GM13977 (cell line): ENCODE measurements around the gene ADCY9.

Experiments used
- DNase-seq: peaks from one replicate; pipeline ENCODE4 v3.0.0; 2012; ENCODE audit warnings: low spot score
- CTCF ChIP-seq: IDR thresholded peaks from 2 replicates; pipeline ENCODE4 v1.5.1; 2012; ENCODE audit warnings: mild to moderate bottlenecking, control low read depth; ENCODE audit not compliant: insufficient read depth; ENCODE audit errors: extremely low read depth, missing control alignments
- in situ Hi-C: fragments of 300-500 bp; cut with MboI; formaldehyde crosslinking; loops from one replicate; pipeline ENCODE4 v1.12.0; 2022; ENCODE audit warnings: low sequenced_read_pairs, low pct_unique_long_range_greater_than_20kb, mixed read lengths, inconsistent platforms; ENCODE audit not compliant: unreplicated experiment

ADCY9 gene

GRCh38 chr16:4034963-4035362, 81.3 kb downstream of the ADCY9 start:
- DNase-seq, result no peak
- no peak for TF ChIP-seq CTCF
- in situ Hi-C loops, result no loop called here

- no peak for DNase-seq
- in situ Hi-C loops, result no loop called here
- TF ChIP-seq CTCF, result no peak
These were observed 82.3 kb downstream of the ADCY9 start for GRCh38 chr16:4033951-4034350.

GRCh38 chr16:4032768-4033167, 83.5 kb downstream of the ADCY9 start:
- TF ChIP-seq CTCF, result no peak
- in situ Hi-C loops, result no loop called here
- peak; percentile 34 for DNase-seq

GRCh38 chr16:4028144-4028543, 88.1 kb downstream of the ADCY9 start:
- in situ Hi-C loops, result no loop called here
- no peak for DNase-seq
- TF ChIP-seq CTCF, result no peak

- no peak for TF ChIP-seq CTCF
- no peak for DNase-seq
- in situ Hi-C loops, result no loop called here
These were observed 89.4 kb downstream of the ADCY9 start for GRCh38 chr16:4026854-4027253.

GRCh38 chr16:4025428-4025827, 90.8 kb downstream of the ADCY9 start:
- no peak for TF ChIP-seq CTCF
- no peak for DNase-seq
- in situ Hi-C loops, result no loop called here

- TF ChIP-seq CTCF, result no peak
- in situ Hi-C loops, result no loop called here
- no peak for DNase-seq
These were observed 94.3 kb downstream of the ADCY9 start for GRCh38 chr16:4021916-4022315.
